ENCODE results near the gene PAK5.

DNA sequence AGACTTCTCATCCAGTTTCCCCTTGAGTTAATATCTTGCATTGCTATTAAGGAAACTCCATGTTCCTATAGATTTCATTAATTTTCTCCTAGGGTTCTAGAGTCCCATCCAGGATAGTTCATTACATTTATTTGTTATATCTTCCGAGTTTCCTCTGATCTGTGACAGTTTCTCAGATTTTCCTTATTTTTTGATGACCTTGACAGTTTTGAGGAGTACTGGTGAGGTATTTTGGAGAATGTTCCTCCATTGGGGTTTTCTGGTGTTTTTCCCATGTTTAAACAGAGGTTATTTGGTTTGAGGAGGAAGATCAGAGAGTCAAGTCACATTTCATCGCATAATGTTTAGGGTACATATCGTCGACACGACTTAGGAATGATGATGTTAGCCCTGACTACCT, 256.7 kb downstream of the PAK5 start:
- TF ChIP-seq CTCF (conservative IDR thresholded peaks at IDR 0.05) (no peak), EZH2 (IDR thresholded peaks at IDR 0.05; ENCODE audit: low read depth) (no peak)

Data from PC-9 (cell line).